ENCODE data around the gene ZKSCAN4.

The ZKSCAN4 gene

GRCh38 chr6:28203201-28203600 is 48.9 kb downstream of the ZKSCAN4 start:
- no peak for DNase-seq (ENCODE audit: low read depth)
- TF ChIP-seq CTCF (conservative IDR thresholded peaks at IDR 0.05; ENCODE audit: low read depth, low read length): no peak
- H3K4me3 ChIP-seq (ENCODE audit: low read length): no peak overlapping the region

GRCh38 chr6:28200020-28200419 is 52.0 kb downstream of the ZKSCAN4 start:
- DNase-seq (ENCODE audit: low read depth): no peak

More at GRCh38 chr6:28200020-28200419, 52.0 kb downstream of the ZKSCAN4 start:
- no peak overlapping the region for H3K4me3 ChIP-seq (ENCODE audit: low read length)
- TF ChIP-seq CTCF (conservative IDR thresholded peaks at IDR 0.05; ENCODE audit: low read depth, low read length): no peak

All from retinal pigment epithelial cell (primary cell).